ENCODE results near the gene FRMD4A.

DNA sequence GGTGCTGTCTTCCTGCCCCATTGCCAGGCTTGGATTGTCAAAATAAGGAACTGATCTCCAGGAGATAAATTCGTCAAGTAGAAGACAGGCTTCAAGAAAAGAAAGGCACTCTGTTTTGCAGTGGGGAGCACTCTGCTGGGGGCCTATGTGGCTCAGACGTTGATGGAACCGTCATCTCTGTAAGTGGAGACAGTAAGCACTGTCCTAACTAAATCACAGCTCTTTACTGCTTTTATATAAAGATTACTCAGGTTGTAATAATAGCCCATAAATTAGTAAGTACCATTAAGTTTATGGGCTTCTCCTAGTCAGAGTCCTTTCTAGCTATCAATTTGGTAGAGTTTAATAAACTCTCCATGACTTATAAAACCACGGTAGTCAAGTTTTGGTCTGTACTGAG is 249.9 kb downstream of the FRMD4A start:
- TF ChIP-seq, protein P1, sequence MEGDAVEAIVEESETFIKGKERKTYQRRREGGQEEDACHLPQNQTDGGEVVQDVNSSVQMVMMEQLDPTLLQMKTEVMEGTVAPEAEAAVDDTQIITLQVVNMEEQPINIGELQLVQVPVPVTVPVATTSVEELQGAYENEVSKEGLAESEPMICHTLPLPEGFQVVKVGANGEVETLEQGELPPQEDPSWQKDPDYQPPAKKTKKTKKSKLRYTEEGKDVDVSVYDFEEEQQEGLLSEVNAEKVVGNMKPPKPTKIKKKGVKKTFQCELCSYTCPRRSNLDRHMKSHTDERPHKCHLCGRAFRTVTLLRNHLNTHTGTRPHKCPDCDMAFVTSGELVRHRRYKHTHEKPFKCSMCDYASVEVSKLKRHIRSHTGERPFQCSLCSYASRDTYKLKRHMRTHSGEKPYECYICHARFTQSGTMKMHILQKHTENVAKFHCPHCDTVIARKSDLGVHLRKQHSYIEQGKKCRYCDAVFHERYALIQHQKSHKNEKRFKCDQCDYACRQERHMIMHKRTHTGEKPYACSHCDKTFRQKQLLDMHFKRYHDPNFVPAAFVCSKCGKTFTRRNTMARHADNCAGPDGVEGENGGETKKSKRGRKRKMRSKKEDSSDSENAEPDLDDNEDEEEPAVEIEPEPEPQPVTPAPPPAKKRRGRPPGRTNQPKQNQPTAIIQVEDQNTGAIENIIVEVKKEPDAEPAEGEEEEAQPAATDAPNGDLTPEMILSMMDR (conservative IDR thresholded peaks at IDR 0.05) = no peak
- no peak for TF ChIP-seq EZH2 (IDR thresholded peaks at IDR 0.05; ENCODE audit: low read depth)
